C4-2B (cell line): ENCODE measurements around the gene CFAP20DC.

Source experiments
- CTCF ChIP-seq: fragments of 450-650 bp; conservative IDR thresholded peaks from 2 replicates; pipeline ENCODE4 v1.5.1; 2017; ENCODE audit warnings: mild to moderate bottlenecking
- ZFX ChIP-seq: fragments of 450-650 bp; IDR thresholded peaks from 2 replicates; pipeline ENCODE4 v1.6.1; 2017

- TF ChIP-seq CTCF, result no peak
- TF ChIP-seq ZFX, result no peak
These were observed 87.7 kb downstream of the CFAP20DC start for GRCh38 chr3:58962040-58962651.
